GM23248 (cell line): ENCODE data around the gene ARHGEF10L.

Source experiments
- EZH2 ChIP-seq: fragments of 200-600 bp; sonication (generic); IDR thresholded peaks from 2 replicates; pipeline ENCODE4 v1.6.1; 2018; ENCODE audit warnings: antibody characterized with exemption, mild to moderate bottlenecking; ENCODE audit not compliant: insufficient read depth, poor library complexity, severe bottlenecking
- EZH2phosphoT487 ChIP-seq: fragments of 200-600 bp; sonication (generic); IDR thresholded peaks from 2 replicates; pipeline ENCODE4 v1.6.1; 2018; ENCODE audit warnings: antibody characterized with exemption, moderate library complexity, mild to moderate bottlenecking, low read depth; ENCODE audit not compliant: insufficient read depth

GRCh38 chr1:17617787-17618557 lies 78.5 kb downstream of the ARHGEF10L start:
- TF ChIP-seq EZH2 (no peak), EZH2phosphoT487 (no peak)
